Measurements from ENCODE around the gene ANAPC10.

DNA sequence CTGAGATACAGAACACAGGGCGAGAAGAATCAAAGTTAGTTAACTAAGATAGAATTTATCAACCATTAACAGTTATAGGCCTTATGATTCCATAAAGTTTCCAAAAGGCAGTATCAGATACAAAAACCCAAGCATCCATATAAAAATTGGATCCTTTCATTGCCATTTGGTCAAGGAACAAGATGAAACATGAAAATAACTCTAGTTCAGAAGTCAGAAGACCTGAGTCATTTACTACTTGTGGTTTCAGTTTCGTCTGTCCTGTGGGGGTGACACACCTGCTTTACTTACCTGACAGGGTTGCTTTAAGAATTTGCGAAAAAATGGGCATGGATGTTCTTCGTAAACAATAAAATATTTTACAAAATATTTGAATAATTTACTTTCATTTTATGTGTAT, 130.8 kb downstream of the ANAPC10 start:
- TF ChIP-seq, protein P1, sequence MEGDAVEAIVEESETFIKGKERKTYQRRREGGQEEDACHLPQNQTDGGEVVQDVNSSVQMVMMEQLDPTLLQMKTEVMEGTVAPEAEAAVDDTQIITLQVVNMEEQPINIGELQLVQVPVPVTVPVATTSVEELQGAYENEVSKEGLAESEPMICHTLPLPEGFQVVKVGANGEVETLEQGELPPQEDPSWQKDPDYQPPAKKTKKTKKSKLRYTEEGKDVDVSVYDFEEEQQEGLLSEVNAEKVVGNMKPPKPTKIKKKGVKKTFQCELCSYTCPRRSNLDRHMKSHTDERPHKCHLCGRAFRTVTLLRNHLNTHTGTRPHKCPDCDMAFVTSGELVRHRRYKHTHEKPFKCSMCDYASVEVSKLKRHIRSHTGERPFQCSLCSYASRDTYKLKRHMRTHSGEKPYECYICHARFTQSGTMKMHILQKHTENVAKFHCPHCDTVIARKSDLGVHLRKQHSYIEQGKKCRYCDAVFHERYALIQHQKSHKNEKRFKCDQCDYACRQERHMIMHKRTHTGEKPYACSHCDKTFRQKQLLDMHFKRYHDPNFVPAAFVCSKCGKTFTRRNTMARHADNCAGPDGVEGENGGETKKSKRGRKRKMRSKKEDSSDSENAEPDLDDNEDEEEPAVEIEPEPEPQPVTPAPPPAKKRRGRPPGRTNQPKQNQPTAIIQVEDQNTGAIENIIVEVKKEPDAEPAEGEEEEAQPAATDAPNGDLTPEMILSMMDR (conservative IDR thresholded peaks at IDR 0.05 in 1 of 2, IDR thresholded peaks at IDR 0.05 in 1 of 2; ENCODE audit: extremely low read depth in 1 of 2, insufficient read depth in 1 of 2, low read depth in 1 of 2, low read length in 2 of 2): no peak
- TF ChIP-seq EZH2 (IDR thresholded peaks at IDR 0.05; ENCODE audit: borderline replicate concordance, low read length): no peak

Data from mammary epithelial cell (primary cell).